Mammary epithelial cell (primary cell): ENCODE data around the gene GCGR.

ENCODE experiments used
- EZH2 ChIP-seq: IDR thresholded peaks from 2 replicates; pipeline ENCODE4 v1.6.1; 2012; ENCODE audit warnings: low read length, inconsistent platforms, borderline replicate concordance
- TF ChIP-seq, protein P1 (sequence below), 2 donors: IDR thresholded peaks in 1 of 2; conservative IDR thresholded peaks in 1 of 2; 2 replicates each; pipeline ENCODE4 v1.5.1; 2011 to 2012; ENCODE audit warnings: inconsistent platforms in 2 of 2, low read length in 2 of 2, mild to moderate bottlenecking in 2 of 2, control low read depth in 1 of 2, low read depth in 1 of 2; ENCODE audit not compliant: insufficient read depth in 1 of 2; ENCODE audit errors: extremely low read depth in 1 of 2

DNA sequence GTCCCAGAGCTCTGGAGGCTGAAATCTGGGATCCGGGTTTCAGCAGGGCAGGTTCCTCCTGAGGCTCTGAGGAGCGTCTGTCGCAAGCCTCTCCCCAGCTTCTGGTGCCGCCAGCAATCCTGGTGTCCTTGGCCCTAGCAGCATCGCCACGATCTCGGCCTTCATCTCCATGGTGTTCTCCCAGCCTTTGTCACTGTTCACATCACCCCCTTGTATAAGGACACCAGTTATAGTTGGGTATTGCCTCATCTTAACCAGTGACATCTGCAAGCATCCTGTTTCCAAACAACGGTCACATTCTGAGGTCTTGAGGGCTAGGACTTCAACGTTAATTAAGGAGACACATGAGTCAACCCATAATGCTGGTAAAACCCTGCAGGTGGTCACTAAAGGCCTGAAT lies 33.7 kb downstream of the GCGR start:
- TF ChIP-seq, protein P1, sequence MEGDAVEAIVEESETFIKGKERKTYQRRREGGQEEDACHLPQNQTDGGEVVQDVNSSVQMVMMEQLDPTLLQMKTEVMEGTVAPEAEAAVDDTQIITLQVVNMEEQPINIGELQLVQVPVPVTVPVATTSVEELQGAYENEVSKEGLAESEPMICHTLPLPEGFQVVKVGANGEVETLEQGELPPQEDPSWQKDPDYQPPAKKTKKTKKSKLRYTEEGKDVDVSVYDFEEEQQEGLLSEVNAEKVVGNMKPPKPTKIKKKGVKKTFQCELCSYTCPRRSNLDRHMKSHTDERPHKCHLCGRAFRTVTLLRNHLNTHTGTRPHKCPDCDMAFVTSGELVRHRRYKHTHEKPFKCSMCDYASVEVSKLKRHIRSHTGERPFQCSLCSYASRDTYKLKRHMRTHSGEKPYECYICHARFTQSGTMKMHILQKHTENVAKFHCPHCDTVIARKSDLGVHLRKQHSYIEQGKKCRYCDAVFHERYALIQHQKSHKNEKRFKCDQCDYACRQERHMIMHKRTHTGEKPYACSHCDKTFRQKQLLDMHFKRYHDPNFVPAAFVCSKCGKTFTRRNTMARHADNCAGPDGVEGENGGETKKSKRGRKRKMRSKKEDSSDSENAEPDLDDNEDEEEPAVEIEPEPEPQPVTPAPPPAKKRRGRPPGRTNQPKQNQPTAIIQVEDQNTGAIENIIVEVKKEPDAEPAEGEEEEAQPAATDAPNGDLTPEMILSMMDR (conservative IDR thresholded peaks at IDR 0.05 in 1 of 2, IDR thresholded peaks at IDR 0.05 in 1 of 2; ENCODE audit: extremely low read depth in 1 of 2, insufficient read depth in 1 of 2, low read depth in 1 of 2, low read length in 2 of 2) = no peak
- TF ChIP-seq EZH2 = no peak
